GM18951 (cell line): ENCODE measurements around the gene FAM117B.

Source experiments
- POLR2A ChIP-seq: IDR thresholded peaks from 4 replicates; pipeline ENCODE4 v1.6.1; 2011; ENCODE audit warnings: mild to moderate bottlenecking; ENCODE audit not compliant: insufficient read length, insufficient read depth; ENCODE audit errors: extremely low read depth
- in situ Hi-C: fragments of 300-500 bp; cut with MboI; formaldehyde crosslinking; loops from one replicate; pipeline ENCODE4 v1.12.0; 2022; ENCODE audit warnings: low sequenced_read_pairs, mixed read lengths, inconsistent platforms; ENCODE audit not compliant: unreplicated experiment

FAM117B gene

DNA sequence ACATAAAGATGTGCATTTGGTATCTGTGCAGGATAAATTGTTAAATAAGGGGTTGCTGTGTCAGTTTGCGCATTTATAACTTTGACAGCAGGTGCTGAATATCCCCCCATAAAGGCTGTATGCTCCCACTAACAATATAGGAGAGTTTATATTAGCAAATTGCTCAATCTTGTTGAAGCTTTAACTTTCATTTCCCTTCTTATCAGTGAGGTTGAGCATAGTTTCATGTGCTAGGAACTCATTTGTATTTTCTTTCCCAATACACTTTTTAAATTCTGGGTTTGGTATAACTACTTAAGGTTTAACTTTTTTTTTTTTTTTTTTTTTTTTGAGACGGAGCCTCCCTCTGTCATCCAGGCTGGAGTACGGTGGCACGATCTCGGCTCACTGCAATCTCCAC, 89.0 kb downstream of the FAM117B start:
- in situ Hi-C loops = no loop called here
- no peak for TF ChIP-seq POLR2A

DNA sequence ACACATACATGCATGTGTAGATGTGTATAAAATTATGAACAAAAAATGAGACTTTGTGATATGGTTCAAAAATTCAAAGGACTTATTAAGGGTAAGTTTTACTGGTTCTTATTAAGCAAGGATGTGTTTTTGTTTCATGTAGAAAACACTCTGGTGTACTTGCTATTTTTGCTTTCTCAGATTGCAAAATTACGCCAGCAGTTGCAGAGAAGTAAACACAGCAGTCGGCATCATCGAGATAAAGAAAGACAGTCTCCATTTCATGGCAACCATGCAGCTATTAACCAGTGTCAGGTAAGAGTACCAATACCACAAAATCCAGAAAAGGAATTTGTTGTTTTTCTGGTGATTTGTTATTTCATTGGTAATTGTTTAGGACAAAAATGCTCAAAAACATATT, 91.3 kb downstream of the FAM117B start:
- no peak for TF ChIP-seq POLR2A

DNA sequence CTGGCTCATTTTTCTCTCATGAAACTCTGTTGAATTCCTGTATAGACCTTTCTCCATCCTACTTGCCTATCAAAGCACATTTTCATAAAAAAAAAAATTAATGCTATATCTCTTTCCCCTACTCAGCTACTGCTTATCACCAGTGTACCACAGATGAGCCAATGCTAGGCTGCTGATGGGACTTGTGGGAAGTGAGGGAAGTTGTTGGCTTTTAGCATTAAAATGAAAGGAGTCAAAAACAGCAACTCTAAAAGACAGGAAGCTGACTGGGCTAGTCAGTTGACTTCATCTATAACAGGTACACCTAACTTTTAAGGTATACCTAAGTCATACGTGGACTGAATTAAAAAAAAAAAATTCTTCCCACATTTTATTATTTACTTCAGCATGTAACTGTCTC, 102.1 kb downstream of the FAM117B start:
- TF ChIP-seq POLR2A = no peak
- in situ Hi-C loops = no loop called here

More for the DNA sequence above, 91.3 kb downstream of the FAM117B start:
- in situ Hi-C loops = no loop called here

DNA sequence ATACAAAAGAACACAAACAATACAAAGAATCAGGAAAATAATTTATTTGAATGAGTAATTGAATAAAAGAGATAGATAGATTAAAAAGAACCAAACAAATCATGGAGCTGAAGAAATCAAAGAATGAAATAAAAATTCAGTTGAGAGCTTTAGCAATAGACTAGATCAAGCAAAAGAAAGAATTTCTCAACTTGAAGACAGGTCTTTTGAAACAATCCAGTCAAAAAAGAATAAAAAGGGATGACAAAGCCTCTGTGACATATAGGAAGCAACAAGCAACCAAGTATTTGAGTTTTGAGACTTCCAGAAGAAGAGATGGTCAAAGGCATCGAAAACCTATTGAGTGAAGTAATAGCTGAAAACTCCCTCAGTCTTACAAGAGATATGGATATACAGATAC, 108.8 kb downstream of the FAM117B start:
- in situ Hi-C loops = no loop called here
- no peak for TF ChIP-seq POLR2A

DNA sequence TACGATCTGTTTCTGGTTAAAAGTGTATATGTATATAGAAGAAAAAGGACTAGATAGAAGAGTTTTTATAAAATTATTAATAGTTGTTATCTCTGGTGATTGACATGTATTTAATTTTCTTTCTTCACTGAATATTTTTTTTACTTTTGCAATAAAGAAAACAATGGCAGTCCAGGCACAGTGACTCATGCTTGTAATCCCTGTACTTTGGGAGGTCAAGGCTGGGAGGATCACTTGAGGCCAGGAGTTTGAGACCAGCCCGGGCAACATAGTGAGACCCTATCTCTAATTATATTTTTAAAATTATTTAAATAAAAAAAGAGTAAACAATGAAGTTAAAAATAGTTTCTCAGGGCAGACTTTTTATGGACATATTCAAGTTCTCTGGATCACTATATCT, 114.7 kb downstream of the FAM117B start:
- in situ Hi-C loops = no loop called here

DNA sequence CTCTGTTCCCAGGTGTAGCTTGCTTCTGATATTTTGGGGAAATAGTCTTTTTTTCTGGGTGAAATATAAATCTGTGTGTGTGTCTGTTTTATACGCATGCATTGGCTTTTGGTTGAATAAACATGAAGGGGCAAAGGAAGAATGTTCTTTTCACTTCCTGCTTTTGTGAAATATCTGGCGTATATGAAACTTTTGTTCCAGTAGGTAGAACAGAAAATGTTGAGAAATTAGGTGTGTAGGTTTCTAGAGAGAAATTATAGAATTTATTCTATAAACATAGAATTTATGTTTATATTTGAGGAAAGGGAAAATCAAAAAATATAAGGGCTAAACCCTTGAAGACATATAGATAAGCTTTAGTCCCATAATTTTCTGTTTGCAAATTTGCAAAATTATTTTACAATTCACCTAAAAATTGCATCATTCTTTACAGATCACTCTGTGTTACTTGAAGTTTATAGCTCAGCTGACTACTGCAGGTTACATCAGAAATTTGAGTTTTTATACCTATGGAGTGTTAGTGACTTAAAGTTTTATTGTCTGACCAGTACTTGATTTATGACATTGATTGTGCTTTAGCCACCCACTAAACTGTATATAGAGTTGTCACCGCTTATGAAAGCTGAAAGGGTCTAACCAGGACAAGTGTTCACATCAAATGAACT, 116.1 kb downstream of the FAM117B start:
- in situ Hi-C loops = no loop called here
- no peak for TF ChIP-seq POLR2A

More for the DNA sequence above, 114.7 kb downstream of the FAM117B start:
- TF ChIP-seq POLR2A = no peak

DNA sequence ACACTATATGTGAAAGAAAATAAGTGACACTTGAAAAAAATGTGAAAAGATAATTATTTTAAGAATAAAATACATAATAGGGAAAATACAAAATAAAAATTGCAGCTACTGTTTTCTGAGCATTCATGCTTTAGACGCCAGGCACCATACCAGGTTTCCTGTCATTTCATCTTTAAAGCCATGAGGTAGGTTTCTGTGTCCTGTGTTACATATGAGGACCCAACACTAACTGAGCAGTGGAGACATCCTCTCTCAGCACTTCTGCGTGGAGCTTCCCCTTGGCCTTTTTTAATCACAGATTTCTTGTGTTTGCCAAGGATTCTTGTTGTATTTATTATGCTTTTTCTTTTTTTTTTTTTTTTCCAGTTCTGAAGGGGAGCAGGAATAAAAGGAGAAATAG, 117.3 kb downstream of the FAM117B start:
- no peak for TF ChIP-seq POLR2A
- in situ Hi-C loops = no loop called here

DNA sequence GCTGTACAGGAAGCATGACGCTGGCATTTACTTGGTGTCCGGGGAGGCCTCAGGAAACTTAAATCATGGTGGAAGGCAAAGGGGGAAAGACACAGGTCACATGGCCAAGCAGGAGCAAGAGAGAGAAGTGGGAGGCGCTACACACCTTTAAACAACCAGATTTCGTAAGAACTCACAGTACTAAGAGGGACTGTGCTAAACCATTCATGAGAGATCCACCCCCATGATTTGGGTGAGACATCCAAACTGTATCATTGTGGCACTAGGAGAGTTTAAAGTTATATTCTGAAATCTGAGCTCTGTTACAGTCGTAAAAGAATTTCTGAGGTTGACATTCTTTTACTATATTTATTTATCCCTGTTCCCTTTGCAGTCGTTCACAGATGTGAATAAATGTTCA, 120.2 kb downstream of the FAM117B start:
- in situ Hi-C loops = no loop called here
- no peak for TF ChIP-seq POLR2A

DNA sequence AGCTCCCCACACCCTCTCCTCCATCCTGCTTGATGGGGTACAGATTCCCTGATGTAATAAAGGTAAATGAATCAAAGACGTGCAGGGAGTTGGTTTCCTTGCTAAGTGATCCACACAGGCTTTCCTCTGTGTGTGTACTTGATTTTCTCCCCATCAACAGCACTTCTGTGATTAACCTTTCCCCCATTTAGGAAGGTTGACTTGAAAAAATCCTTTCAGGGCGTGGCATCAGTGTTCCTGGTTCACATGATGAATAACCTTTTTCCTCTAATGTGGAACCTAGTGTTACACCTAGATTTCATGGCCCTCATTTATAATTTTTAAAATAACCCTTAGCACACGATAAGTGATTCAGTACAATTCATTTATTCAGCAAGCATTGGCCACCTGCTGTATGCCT, 121.8 kb downstream of the FAM117B start:
- in situ Hi-C loops = no loop called here
- no peak for TF ChIP-seq POLR2A

DNA sequence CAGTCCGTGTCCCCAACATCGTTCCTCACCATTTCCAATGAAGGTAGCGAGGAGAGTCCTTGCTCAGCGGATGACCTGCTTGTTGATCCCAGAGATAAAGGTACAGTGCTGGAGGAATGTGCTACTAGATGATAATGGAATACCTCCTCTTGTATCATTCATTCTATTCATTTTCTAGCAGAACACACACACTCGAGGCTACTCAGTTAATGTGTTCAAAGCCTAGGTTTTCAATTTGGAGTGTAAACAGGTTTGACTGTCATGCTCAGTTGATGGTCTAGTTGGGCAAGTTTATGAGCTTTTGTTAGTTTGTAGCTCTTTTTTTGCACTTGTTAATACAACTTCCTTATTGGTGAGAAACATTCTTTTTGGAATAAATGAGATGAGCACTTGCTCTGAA, 122.6 kb downstream of the FAM117B start:
- no peak for TF ChIP-seq POLR2A
- in situ Hi-C loops = no loop called here

DNA sequence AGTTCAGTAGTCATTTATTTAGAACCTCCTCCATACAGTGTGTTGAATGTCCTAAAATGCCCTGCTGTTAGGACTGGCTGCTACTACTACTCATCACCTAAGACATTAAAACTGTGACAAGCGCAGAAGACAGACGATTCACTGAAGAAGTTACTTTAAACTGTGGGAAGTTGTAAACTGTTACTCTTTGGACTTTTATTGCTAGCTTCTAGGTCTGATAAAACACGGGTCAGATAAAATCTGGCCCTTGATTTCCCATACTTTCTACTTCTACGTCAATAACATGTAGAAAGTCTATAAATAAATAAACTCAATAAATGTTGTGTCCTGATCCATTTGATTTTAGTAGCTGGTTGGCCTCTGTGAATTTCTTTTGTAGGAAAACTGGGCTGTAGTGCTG, 123.4 kb downstream of the FAM117B start:
- TF ChIP-seq POLR2A = no peak
- in situ Hi-C loops = no loop called here

DNA sequence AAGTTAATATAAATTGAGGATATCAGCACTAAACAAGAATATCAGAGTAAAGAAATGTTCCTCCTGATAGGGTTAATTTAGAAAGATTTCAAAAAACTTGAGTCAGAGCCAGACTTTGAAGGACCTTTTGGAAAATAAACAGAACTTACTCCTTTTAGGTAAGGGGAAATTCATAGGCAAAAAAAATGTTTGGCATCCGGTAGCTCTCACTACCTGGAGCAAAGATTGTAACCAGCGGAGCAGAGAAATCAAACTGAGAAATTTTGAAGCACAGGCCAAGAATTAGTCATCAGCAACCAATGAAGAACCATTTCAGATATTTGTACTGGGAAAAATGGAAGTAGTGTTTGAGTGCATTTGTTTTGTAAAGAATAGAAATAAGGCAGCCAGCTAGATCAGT, 123.8 kb downstream of the FAM117B start:
- in situ Hi-C loops = no loop called here
- no peak for TF ChIP-seq POLR2A

DNA sequence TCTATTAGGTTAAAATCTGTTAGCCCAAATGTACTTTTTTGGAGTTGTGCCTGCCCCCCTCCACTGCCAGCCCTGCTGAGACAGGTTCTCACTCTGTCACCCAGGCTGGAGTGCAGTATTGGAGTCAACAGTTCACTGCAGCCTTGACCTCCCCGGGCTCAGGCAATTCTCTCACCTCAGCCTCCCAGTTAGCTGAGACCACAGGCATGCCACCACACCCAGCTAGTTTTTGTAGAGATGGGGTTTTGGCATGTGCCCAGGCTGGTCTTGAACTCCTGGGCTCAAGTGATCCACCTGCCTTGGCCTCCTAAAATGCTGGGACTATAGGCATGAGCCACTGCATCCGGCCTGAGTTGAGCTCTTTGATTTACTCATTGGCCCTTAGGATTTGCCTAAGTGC, 126.1 kb downstream of the FAM117B start:
- no peak for TF ChIP-seq POLR2A
- in situ Hi-C loops = no loop called here

DNA sequence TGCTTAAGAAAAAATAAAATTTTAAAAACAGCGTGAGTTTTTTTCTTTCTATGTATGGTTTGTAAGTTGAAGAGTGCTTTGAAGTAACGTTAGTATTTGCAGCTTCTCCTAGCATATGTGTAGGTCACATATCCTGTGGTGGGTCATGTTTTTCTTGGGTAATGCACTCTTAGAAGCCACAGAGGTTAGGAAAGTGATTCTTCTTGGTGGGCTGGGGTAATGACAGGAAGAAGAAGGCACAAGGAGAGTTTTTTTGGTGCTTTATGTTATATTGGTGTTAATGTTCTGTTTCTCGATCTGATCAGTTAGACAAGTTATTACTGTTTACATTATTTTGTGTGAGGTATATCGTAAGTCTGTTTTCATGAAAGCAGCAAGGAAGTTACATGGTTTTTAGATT, 127.8 kb downstream of the FAM117B start:
- no peak for TF ChIP-seq POLR2A
- in situ Hi-C loops = no loop called here

DNA sequence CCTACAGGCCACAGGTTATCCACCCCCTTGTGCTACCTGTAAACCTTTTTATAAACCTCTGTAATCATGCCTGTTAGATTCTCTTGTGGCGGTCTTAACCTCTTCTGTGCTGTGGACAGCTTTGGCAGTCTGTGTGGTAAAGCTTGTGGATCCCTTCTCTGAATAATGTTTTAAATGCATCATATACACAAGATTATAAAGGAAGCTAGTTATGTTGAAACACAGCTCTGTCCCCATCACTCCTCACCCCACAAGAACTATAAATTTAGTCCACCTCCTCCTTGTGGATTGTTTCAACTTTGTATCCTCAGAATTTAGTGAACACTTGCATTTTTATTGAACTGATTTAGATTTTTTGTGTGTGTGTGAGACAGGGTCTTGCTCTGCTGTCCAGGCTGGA, 129.1 kb downstream of the FAM117B start:
- in situ Hi-C loops = no loop called here
- TF ChIP-seq POLR2A = no peak
